IMR-90 (cell line): ENCODE data around the gene HEPHL1. TPM values are rescaled to one million over a fixed set of nuclear protein-coding genes. Genes with fewer than 3 reads are reported as not detected.

ENCODE experiments used
- ATAC-seq: fragments of 200-7000 bp; cut with Tn5 transposase; 2 replicates; pipeline ENCODE4 v1.9.1; 2020; ENCODE audit warnings: low read depth, mild to moderate bottlenecking, moderate library complexity
- BruUV-seq: library from RNA; stranded (reverse); fragments of 400-500 nt; replicated peaks from 2 replicates; lab custom pipeline; 2021; lab: Mats Ljungman, UMichigan
- CTCF ChIA-PET: fragments of 300-600 bp; formaldehyde crosslinking; extraction: SDS; loops from one replicate; lab custom pipeline; 2021; ENCODE audit warnings: antibody characterized with exemption; lab: Yijun Ruan, JAX
- POLR2A ChIA-PET: fragments of 300-600 bp; sonication (Branson Sonifier 250); formaldehyde crosslinking; loops from one replicate; lab custom pipeline; 2022; ENCODE audit warnings: antibody characterized with exemption; ENCODE audit not compliant: unreplicated experiment; lab: Charles Lee
- DNase-seq: peaks from one replicate; pipeline ENCODE4 v3.0.0; 2013
- H2AFZ ChIP-seq: replicated peaks from 2 replicates; pipeline ENCODE3; 2013; ENCODE audit warnings: low read length, mild to moderate bottlenecking; ENCODE audit not compliant: poor library complexity
- H2AK5ac ChIP-seq: 2 replicates; pipeline ENCODE4 v1.6.1; 2013; ENCODE audit warnings: low read depth, low read length, inconsistent platforms
- H2AK9ac ChIP-seq: replicated peaks from 2 replicates; pipeline ENCODE3; 2013; ENCODE audit warnings: mild to moderate bottlenecking, low read depth, low read length, moderate library complexity; ENCODE audit not compliant: poor library complexity
- H2BK120ac ChIP-seq: 2 replicates; pipeline ENCODE4 v1.6.1; 2013; ENCODE audit warnings: low read depth, low read length, inconsistent platforms
- H2BK15ac ChIP-seq: 3 replicates; pipeline ENCODE4 v1.6.1; 2013; ENCODE audit warnings: low read depth, low read length, inconsistent platforms
- H2BK20ac ChIP-seq: 2 replicates; pipeline ENCODE4 v1.6.1; 2013; ENCODE audit warnings: low read depth, mild to moderate bottlenecking, inconsistent platforms, low read length, moderate library complexity
- H2BK5ac ChIP-seq: 2 replicates; pipeline ENCODE4 v1.6.1; 2013; ENCODE audit warnings: mild to moderate bottlenecking, low read depth, low read length, inconsistent platforms; ENCODE audit not compliant: poor library complexity, severe bottlenecking
- H3K14ac ChIP-seq: replicated peaks from 2 replicates; pipeline ENCODE4 v1.6.1; 2013; ENCODE audit warnings: low read depth, low read length, inconsistent platforms
- H3K18ac ChIP-seq: 2 replicates; pipeline ENCODE4 v1.6.1; 2013; ENCODE audit warnings: low read depth, low read length, control low read depth
- H3K23ac ChIP-seq: 2 replicates; pipeline ENCODE4 v1.6.1; 2013; ENCODE audit warnings: low read depth, low read length, inconsistent platforms
- H3K27ac ChIP-seq: 2 replicates; pipeline ENCODE4 v1.5.1; 2013; ENCODE audit warnings: mild to moderate bottlenecking, control low read depth, low read length; ENCODE audit not compliant: insufficient read depth
- H3K27me3 ChIP-seq: 2 replicates; pipeline ENCODE4 v1.6.1; 2013; ENCODE audit warnings: low read length; ENCODE audit not compliant: control insufficient read depth, insufficient read depth
- H3K36me3 ChIP-seq: 2 replicates; pipeline ENCODE4 v1.6.1; 2013; ENCODE audit warnings: low read length, mixed read lengths; ENCODE audit not compliant: control insufficient read depth, insufficient read depth
- H3K4ac ChIP-seq: 2 replicates; pipeline ENCODE4 v1.6.1; 2013; ENCODE audit warnings: low read depth, low read length, inconsistent platforms
- H3K4me1 ChIP-seq: 2 replicates; pipeline ENCODE4 v1.6.1; 2013; ENCODE audit warnings: low read length, mixed read lengths; ENCODE audit not compliant: control insufficient read depth, insufficient read depth
- H3K4me2 ChIP-seq: 2 replicates; pipeline ENCODE4 v1.6.1; 2013; ENCODE audit warnings: low read depth, mild to moderate bottlenecking, control low read depth, low read length, moderate library complexity
- H3K4me3 ChIP-seq: 2 replicates; pipeline ENCODE4 v1.5.1; 2013; ENCODE audit warnings: low read depth, mild to moderate bottlenecking, control low read depth, low read length, moderate library complexity; ENCODE audit not compliant: insufficient read depth
- H3K56ac ChIP-seq: 2 replicates; pipeline ENCODE4 v1.6.1; 2013; ENCODE audit warnings: low read length, inconsistent platforms; ENCODE audit not compliant: insufficient read depth; ENCODE audit errors: extremely low read depth
- H3K79me1 ChIP-seq, 2 experiments: 2 replicates each; pipeline ENCODE4 v1.6.1; 2013; ENCODE audit warnings: low read length in 2 of 2, inconsistent platforms in 1 of 2, low read depth in 1 of 2
- H3K9ac ChIP-seq: 2 replicates; pipeline ENCODE4 v1.6.1; 2013; ENCODE audit warnings: low read depth, low read length, control low read depth
- H3K9me1 ChIP-seq: 2 replicates; pipeline ENCODE4 v1.6.1; 2013; ENCODE audit warnings: low read length, inconsistent platforms; ENCODE audit not compliant: insufficient read depth
- H3K9me3 ChIP-seq: 2 replicates; pipeline ENCODE4 v1.6.1; 2013; ENCODE audit warnings: low read length; ENCODE audit not compliant: control insufficient read depth, insufficient read depth
- H4K20me1 ChIP-seq: 2 replicates; pipeline ENCODE4 v1.6.1; 2013; ENCODE audit warnings: low read length, inconsistent platforms; ENCODE audit not compliant: insufficient read depth
- H4K5ac ChIP-seq: 2 replicates; pipeline ENCODE4 v1.6.1; 2013; ENCODE audit warnings: mild to moderate bottlenecking, low read depth, low read length, control low read depth
- H4K8ac ChIP-seq, 2 experiments: 2 replicates each; pipeline ENCODE4 v1.6.1; 2013; ENCODE audit warnings: low read depth in 2 of 2, low read length in 2 of 2, control low read depth in 1 of 2, inconsistent platforms in 1 of 2
- H4K91ac ChIP-seq: 2 replicates; pipeline ENCODE4 v1.6.1; 2013; ENCODE audit warnings: low read depth, low read length, inconsistent platforms; ENCODE audit not compliant: insufficient read depth
- BHLHE40 ChIP-seq: fragments of 150-350 bp; IDR thresholded peaks from 2 replicates; pipeline ENCODE4 v1.6.1; 2016; ENCODE audit warnings: mild to moderate bottlenecking, low read depth, low read length
- CEBPB ChIP-seq: IDR thresholded peaks from 2 replicates; pipeline ENCODE4 v1.6.1; 2012; ENCODE audit warnings: low read depth, low read length, improper control_type of control experiment
- CHD1 ChIP-seq: IDR thresholded peaks from 2 replicates; pipeline ENCODE4 v1.6.1; 2012; ENCODE audit warnings: low read depth, low read length, improper control_type of control experiment
- FOS ChIP-seq: fragments of 150-350 bp; IDR thresholded peaks from 2 replicates; pipeline ENCODE4 v1.6.1; 2016; ENCODE audit warnings: low read depth, low read length
- MAZ ChIP-seq: IDR thresholded peaks from 2 replicates; pipeline ENCODE4 v1.6.1; 2012; ENCODE audit warnings: low read depth, mild to moderate bottlenecking, low read length, improper control_type of control experiment, moderate library complexity, borderline replicate concordance
- MXI1 ChIP-seq: IDR thresholded peaks from 2 replicates; pipeline ENCODE4 v1.6.1; 2012; ENCODE audit warnings: low read depth, mild to moderate bottlenecking, low read length, moderate library complexity, borderline replicate concordance
- NFE2L2 ChIP-seq: fragments of 150-350 bp; IDR thresholded peaks from 2 replicates; pipeline ENCODE4 v1.6.1; 2016; ENCODE audit warnings: low read depth, mild to moderate bottlenecking, low read length
- POLR2A ChIP-seq: IDR thresholded peaks from 2 replicates; pipeline ENCODE4 v1.6.1; 2012; ENCODE audit warnings: mild to moderate bottlenecking, low read depth, low read length
- RCOR1 ChIP-seq: IDR thresholded peaks from 2 replicates; pipeline ENCODE4 v1.6.1; 2012; ENCODE audit warnings: mild to moderate bottlenecking, low read length, improper control_type of control experiment; ENCODE audit not compliant: insufficient replicate concordance
- SMC3 ChIP-seq: fragments of 150-350 bp; IDR thresholded peaks from 2 replicates; pipeline ENCODE4 v1.6.1; 2016; ENCODE audit warnings: low read depth, mild to moderate bottlenecking, antibody characterized with exemption, low read length, moderate library complexity
- WGBS, 2 experiments: methylation state at CpG; one replicate each; pipeline versions ENCODE4 v1.1.5 to v1.1.7; 2013; ENCODE audit warnings: missing lambda C conversion rate in 2 of 2; ENCODE audit not compliant: insufficient read length in 1 of 2; ENCODE audit errors: extremely low coverage in 2 of 2; 5-methylcytosine and 5-hydroxymethylcytosine counted together
- dilution Hi-C: fragments of 300-500 bp; cut with HindIII; formaldehyde crosslinking; loops from one replicate; pipeline ENCODE4 v1.14.3; 2018; ENCODE audit warnings: low sequenced_read_pairs; ENCODE audit not compliant: unreplicated experiment
- in situ Hi-C: fragments of 300-500 bp; cut with MboI; formaldehyde crosslinking; loops from 3 replicates; pipeline ENCODE4 v1.14.3; 2019; ENCODE audit warnings: low sequenced_read_pairs, inconsistent platforms, mixed read lengths
- intact Hi-C: fragments of 100-400 bp; cut with micrococcal nuclease; formaldehyde crosslinking; loops from 2 replicates; pipeline ENCODE4 v1.10.0; 2022
- polyA plus RNA-seq, 3 experiments: library from polyadenylated mRNA; depleted of rRNA; stranded (reverse); fragments of >200 nt; gene quantifications; 2 replicates each; pipeline ENCODE4 v1.2.3, GENCODE V29; 2012; ENCODE audit warnings: low replicate concordance in 1 of 3
- total RNA-seq: library from RNA; depleted of rRNA; stranded (reverse); fragments of >200 nt; gene quantifications from 2 replicates; pipeline ENCODE4 v1.2.3, GENCODE V29; 2012

HEPHL1 gene
- total and polyA plus RNA-seq, 2 of the 4 experiments (the other 2 are of a cell fraction), result under 0.01 to 0.02 TPM

DNA sequence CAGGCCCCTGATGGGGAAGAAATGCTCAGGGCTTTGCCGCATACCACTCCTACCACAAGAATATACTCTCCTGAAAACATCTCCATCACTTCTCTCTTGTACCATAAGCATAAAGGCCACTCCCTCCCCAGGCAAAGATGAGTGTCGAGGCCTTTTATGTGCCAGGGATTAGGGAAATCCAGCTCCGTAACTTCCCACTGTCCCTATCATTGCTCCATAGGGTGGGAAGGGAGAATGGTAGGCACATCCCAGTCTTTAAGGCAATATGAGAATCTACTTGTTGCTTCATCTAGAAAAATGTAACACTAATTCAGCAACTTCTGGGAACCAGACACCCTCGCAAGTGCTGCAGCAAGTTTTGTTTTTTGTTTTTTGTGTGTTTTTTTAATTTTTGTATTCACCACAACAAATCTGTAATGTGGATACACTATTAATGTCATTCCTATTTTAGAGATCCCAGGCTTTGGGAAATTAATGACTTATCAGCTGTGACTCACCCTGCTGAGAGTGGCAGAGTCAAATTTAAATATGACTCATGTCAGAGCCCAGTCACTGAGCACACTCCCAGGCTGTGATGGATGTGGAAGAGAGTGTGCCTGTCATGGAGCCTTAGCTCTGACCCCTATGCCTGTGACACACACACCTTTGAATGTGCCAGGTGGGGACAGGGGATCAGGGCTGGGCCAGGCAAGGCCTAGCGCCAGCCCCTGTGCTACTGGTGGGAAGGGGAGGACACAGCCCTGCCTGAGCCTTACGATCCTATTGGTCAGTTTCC is 130.9 kb downstream of the HEPHL1 start:
- Histone ChIP-seq H3K27ac (peak overlapping the region; percentile 54; the same call in 1 of the 2 replicates), H4K5ac (no peak overlapping the region), H3K4me2 (peak overlapping the region; percentile 37; the same call in 1 of the 2 replicates), H4K91ac (peak overlapping the region; percentile 26; the same call in 1 of the 2 replicates), H3K9me1 (peaks cover 42% of the 10 kb centered on the region), H3K27me3 (no peaks in the 10 kb centered on the region), H4K8ac (0 out of 4 replicates have a peak overlapping the region, but pooled peaks of 1 of the 2 experiments have one; percentile 6), H3K14ac (0 out of 2 replicates have a peak overlapping the region, but pooled peaks have one; percentile 4), H2AK9ac (no peak overlapping the region), H3K36me3 (peaks cover 9% of the 10 kb centered on the region), H3K4ac (peak overlapping the region; percentile 70), H2BK5ac (peak overlapping the region; percentile 61), H3K4me1 (peaks cover 43% of the 10 kb centered on the region), H3K23ac (peak overlapping the region; percentile 5; the same call in 1 of the 2 replicates), H3K79me1 (peaks cover 62 to 85% of the 10 kb centered on the region in 2 experiments), H3K56ac (no peak overlapping the region), H3K18ac (peak overlapping the region; percentile 24; the same call in 1 of the 2 replicates), H2BK15ac (peak overlapping the region; percentile 46; the same call in 2 of the 3 replicates), H4K20me1 (peaks cover 68% of the 10 kb centered on the region), H3K9me3 (no peaks in the 10 kb centered on the region), H2BK20ac (0 out of 2 replicates have a peak overlapping the region, but pooled peaks have one; percentile 41), H2AK5ac (peak overlapping the region; percentile 50), H2BK120ac (peak overlapping the region; percentile 19; the same call in 1 of the 2 replicates), H3K9ac (no peak overlapping the region), H3K4me3 (no peak overlapping the region), H2AFZ (no peak overlapping the region)
- in situ Hi-C loops, result no loop called here
- no TSS peak for BruUV-seq
- no CpG with 5 or more reads among the region's 6 CpGs for WGBS, 2 experiments
- ChIA-PET CTCF (no interaction called here), POLR2A (no interaction called here)
- intact Hi-C loops, result no loop called here
- peak; percentile 82 for ATAC-seq
- DNase-seq, result peak; percentile 91
- dilution Hi-C loops, result no loop called here
- TF ChIP-seq POLR2A (no peak), MXI1 (no peak), CEBPB (peak; percentile 25; the same call in 1 of the 2 replicates), FOS (peak; percentile 99), SMC3 (no peak), NFE2L2 (peak; percentile 15; the same call in 1 of the 2 replicates), MAZ (0 out of 2 replicates have a peak, but pooled peaks have one; percentile 9), CHD1 (no peak), BHLHE40 (peak; percentile 83), RCOR1 (peak; percentile 21)
